ENCODE data around the gene CHST11. TPM values are rescaled to one million over a fixed set of nuclear protein-coding genes. Genes with fewer than 3 reads are reported as not detected.

The CHST11 gene
- total and polyA plus RNA-seq, 10 of the 15 experiments (the other 5 are each of a cell fraction or from before 2014, with no cell fraction given): 1.9 to 38.1 (median 17.2) TPM

GRCh38 chr12:104793285-104793684 lies 336.5 kb downstream of the CHST11 start:
- H3K4me1 ChIP-seq (ENCODE audit: control insufficient read depth, insufficient read depth, low read length): no peaks in the 10 kb centered on the region
- H3K9ac ChIP-seq (ENCODE audit: control insufficient read depth, insufficient read depth, low read length): no peak overlapping the region
- H3K27me3 ChIP-seq (replicated peaks in 1 of 2; ENCODE audit: control insufficient read depth in 2 of 2, insufficient read depth in 2 of 2, low read length in 1 of 2): no peaks in the 10 kb centered on the region
- no peak for TF ChIP-seq SPI1 (IDR thresholded peaks at IDR 0.05; ENCODE audit: borderline replicate concordance, insufficient read depth, low read depth, low read length)
- no peak for TF ChIP-seq TCF12 (IDR thresholded peaks at IDR 0.05; ENCODE audit: low read depth, low read length)
- no peak for TF ChIP-seq E2F4 (IDR thresholded peaks at IDR 0.05; ENCODE audit: low read depth, low read length)
- no peak for TF ChIP-seq MTA3 (IDR thresholded peaks at IDR 0.05; ENCODE audit: borderline replicate concordance, low read length)
- TF ChIP-seq EED (IDR thresholded peaks at IDR 0.05; ENCODE audit: low read depth): no peak
- no peak overlapping the region for H3K27ac ChIP-seq (ENCODE audit: control insufficient read depth, insufficient read depth)
- H4K20me1 ChIP-seq (ENCODE audit: control insufficient read depth, insufficient read depth): no peaks in the 10 kb centered on the region
- ChIA-PET POLR2A (no interaction called here), RAD21 (ENCODE audit: unreplicated experiment) (interaction anchor here (0.7 kb wide), 1 partner anchor 412 kb away, joined by 3 read pairs; no protein-coding TSS in a partner anchor), SMC1A (ENCODE audit: uncharacterized antibody, unreplicated experiment) (interaction anchor here (0.5 to 2.0 kb wide), 6 partner anchors 8 to 260 kb away, joined by 3 to 6 read pairs (median 3); no protein-coding TSS in a partner anchor), CTCF (interaction anchor here (1.3 kb wide), 1 partner anchor 54 kb away, joined by 3 read pairs; no protein-coding TSS in a partner anchor)
- intact Hi-C loops (cut with micrococcal nuclease; ENCODE audit: unreplicated experiment) (no loop called here), in situ Hi-C loops (cut with MboI) (no loop called here)
- no peak overlapping the region for H3K4me3 ChIP-seq
- H3K4me2 ChIP-seq (ENCODE audit: control insufficient read depth, insufficient read depth): no peak overlapping the region
- WGBS (ENCODE audit: insufficient coverage, insufficient replicate concordance, low lambda C conversion rate, missing lambda C conversion rate): 91% methylated on average over 3 of the region's 3 CpGs
- H3K9me3 ChIP-seq (replicated peaks; ENCODE audit: control insufficient read depth, insufficient read depth, low read length): no peaks in the 10 kb centered on the region
- no peaks in the 10 kb centered on the region for H3K36me3 ChIP-seq (ENCODE audit: control insufficient read depth in 2 of 2, insufficient read depth in 2 of 2, low read length in 1 of 2)
- FAIRE-seq: no peak
- no peak for ATAC-seq
- H2AFZ ChIP-seq (ENCODE audit: control insufficient read depth, low read depth, low read length): no peak overlapping the region
- no TSS peak for BruUV-seq (replicated peaks)
- H3K79me2 ChIP-seq (ENCODE audit: control insufficient read depth, insufficient read depth, low read length): no peaks in the 10 kb centered on the region
- DNase-seq (ENCODE audit: low read depth, low spot score): no peak

GRCh38 chr12:104793968-104794367 lies 337.2 kb downstream of the CHST11 start:
- in situ Hi-C loops (cut with MboI) (no loop called here), intact Hi-C loops (cut with micrococcal nuclease; ENCODE audit: unreplicated experiment) (no loop called here)
- FAIRE-seq (no peak), ATAC-seq (no peak), DNase-seq (ENCODE audit: low read depth, low spot score) (no peak)
- H3K36me3 ChIP-seq (ENCODE audit: control insufficient read depth in 2 of 2, insufficient read depth in 2 of 2, low read length in 1 of 2): no peaks in the 10 kb centered on the region
- TF ChIP-seq EED (IDR thresholded peaks at IDR 0.05; ENCODE audit: low read depth) (no peak), HDGF (IDR thresholded peaks at IDR 0.05) (no peak), SIN3A (IDR thresholded peaks at IDR 0.05; ENCODE audit: low read depth, low read length) (no peak), EZH2 (IDR thresholded peaks at IDR 0.05; ENCODE audit: borderline replicate concordance, control insufficient read depth, low read depth, low read length) (no peak), ZNF24 (IDR thresholded peaks at IDR 0.05) (no peak), FOXK2 (IDR thresholded peaks at IDR 0.05) (no peak), SP1 (IDR thresholded peaks at IDR 0.05; ENCODE audit: low read depth, low read length) (no peak), YBX1 (IDR thresholded peaks at IDR 0.05) (no peak), TCF12 (IDR thresholded peaks at IDR 0.05; ENCODE audit: low read depth, low read length) (no peak), KAT2A (conservative IDR thresholded peaks at IDR 0.05; ENCODE audit: control insufficient read depth, low read depth, low read length) (no peak), CBX5 (IDR thresholded peaks at IDR 0.05; ENCODE audit: low read depth) (no peak)
- BruUV-seq (replicated peaks): no TSS peak
- RAD21 ChIA-PET (ENCODE audit: unreplicated experiment): interaction anchor here (0.7 kb wide), 1 partner anchor 412 kb away, joined by 3 read pairs; no protein-coding TSS in a partner anchor
- H3K9me3 ChIP-seq (replicated peaks; ENCODE audit: control insufficient read depth, insufficient read depth, low read length): no peaks in the 10 kb centered on the region
- no peak overlapping the region for H3K4me2 ChIP-seq (ENCODE audit: control insufficient read depth, insufficient read depth)
- WGBS (ENCODE audit: insufficient coverage, insufficient replicate concordance, low lambda C conversion rate, missing lambda C conversion rate): 100% methylated on average over 1 of the region's 1 CpG
- no peak overlapping the region for H3K27ac ChIP-seq (ENCODE audit: control insufficient read depth, insufficient read depth)
- SMC1A ChIA-PET (ENCODE audit: uncharacterized antibody, unreplicated experiment): interaction anchor here (0.5 to 2.0 kb wide), 5 partner anchors 9 to 259 kb away, joined by 3 to 6 read pairs (median 3); no protein-coding TSS in a partner anchor
- H3K27me3 ChIP-seq (replicated peaks in 1 of 2; ENCODE audit: control insufficient read depth in 2 of 2, insufficient read depth in 2 of 2, low read length in 1 of 2): no peaks in the 10 kb centered on the region
- H4K20me1 ChIP-seq (ENCODE audit: control insufficient read depth, insufficient read depth): no peaks in the 10 kb centered on the region
- no peak overlapping the region for H2AFZ ChIP-seq (ENCODE audit: control insufficient read depth, low read depth, low read length)
- H3K4me1 ChIP-seq (ENCODE audit: control insufficient read depth, insufficient read depth, low read length): no peaks in the 10 kb centered on the region
- POLR2A ChIA-PET: no interaction called here
- H3K4me3 ChIP-seq: no peak overlapping the region
- H3K79me2 ChIP-seq (ENCODE audit: control insufficient read depth, insufficient read depth, low read length): no peaks in the 10 kb centered on the region
- CTCF ChIA-PET: interaction anchor here (1.3 kb wide), 1 partner anchor 55 kb away, joined by 3 read pairs; no protein-coding TSS in a partner anchor
- H3K9ac ChIP-seq (ENCODE audit: control insufficient read depth, insufficient read depth, low read length): no peak overlapping the region
